SJCRH30 (cell line): Measurements from ENCODE around the gene ENTPD2. TPM values are rescaled to one million over a fixed set of nuclear protein-coding genes. Genes with fewer than 3 reads are reported as not detected.

ENCODE experiments used
- DNase-seq, 2 experiments: peaks; one replicate each; pipeline ENCODE4 v3.0.0-alpha.2; 2015 to 2020
- H3K27ac ChIP-seq: fragments of 250-450 bp; sonication (Bioruptor Pico); 2 replicates; pipeline ENCODE4 v1.5.1; 2020; ENCODE audit warnings: mild to moderate bottlenecking, moderate library complexity
- H3K27me3 ChIP-seq: fragments of 250-450 bp; sonication (Bioruptor Pico); 2 replicates; pipeline ENCODE4 v1.5.1; 2020; ENCODE audit warnings: mild to moderate bottlenecking, moderate library complexity
- H3K36me3 ChIP-seq: fragments of 250-450 bp; sonication (Bioruptor Pico); 2 replicates; pipeline ENCODE4 v1.5.1; 2020; ENCODE audit warnings: mild to moderate bottlenecking, moderate library complexity
- H3K4me1 ChIP-seq: fragments of 250-450 bp; sonication (Bioruptor Pico); 2 replicates; pipeline ENCODE4 v1.5.1; 2020; ENCODE audit warnings: mild to moderate bottlenecking, moderate library complexity
- H3K4me3 ChIP-seq: fragments of 250-450 bp; sonication (Bioruptor Pico); 2 replicates; pipeline ENCODE4 v1.5.1; 2020; ENCODE audit warnings: mild to moderate bottlenecking, moderate library complexity
- H3K9me3 ChIP-seq: fragments of 250-450 bp; sonication (Bioruptor Pico); replicated peaks from 2 replicates; pipeline ENCODE4 v1.5.1; 2020; ENCODE audit warnings: mild to moderate bottlenecking, moderate library complexity
- total RNA-seq: library from RNA; depleted of rRNA; stranded (reverse); fragments of >200 nt; shearing (Covaris generic); gene quantifications from 2 replicates; pipeline ENCODE4 v1.2.3, GENCODE V29; 2014

Gene ENTPD2
- total RNA-seq, 1 experiment from 2014 or later: 1.9 TPM

GRCh38 chr9:137046088-137046787, 7.6 kb downstream of the ENTPD2 start, which contains the start of gene NPDC1:
NPDC1 (minus strand) TSS chr9:137046177; CDS start chr9:137045989, 188 bp downstream.
- peak within 1 kb of the TSS; percentile 41 for H3K4me3 ChIP-seq
- H3K27ac ChIP-seq: no peak within 1 kb of the TSS
- peak; percentile 83 to 88 for DNase-seq
- peaks cover 31% of the 10 kb centered on the region for H3K27me3 ChIP-seq
- no peaks in the 10 kb centered on the region for H3K9me3 ChIP-seq
- H3K36me3 ChIP-seq: no peaks in the 10 kb centered on the region
- H3K4me1 ChIP-seq: peaks cover 11% of the 10 kb centered on the region; the same call in 1 of the 2 replicates

DNA sequence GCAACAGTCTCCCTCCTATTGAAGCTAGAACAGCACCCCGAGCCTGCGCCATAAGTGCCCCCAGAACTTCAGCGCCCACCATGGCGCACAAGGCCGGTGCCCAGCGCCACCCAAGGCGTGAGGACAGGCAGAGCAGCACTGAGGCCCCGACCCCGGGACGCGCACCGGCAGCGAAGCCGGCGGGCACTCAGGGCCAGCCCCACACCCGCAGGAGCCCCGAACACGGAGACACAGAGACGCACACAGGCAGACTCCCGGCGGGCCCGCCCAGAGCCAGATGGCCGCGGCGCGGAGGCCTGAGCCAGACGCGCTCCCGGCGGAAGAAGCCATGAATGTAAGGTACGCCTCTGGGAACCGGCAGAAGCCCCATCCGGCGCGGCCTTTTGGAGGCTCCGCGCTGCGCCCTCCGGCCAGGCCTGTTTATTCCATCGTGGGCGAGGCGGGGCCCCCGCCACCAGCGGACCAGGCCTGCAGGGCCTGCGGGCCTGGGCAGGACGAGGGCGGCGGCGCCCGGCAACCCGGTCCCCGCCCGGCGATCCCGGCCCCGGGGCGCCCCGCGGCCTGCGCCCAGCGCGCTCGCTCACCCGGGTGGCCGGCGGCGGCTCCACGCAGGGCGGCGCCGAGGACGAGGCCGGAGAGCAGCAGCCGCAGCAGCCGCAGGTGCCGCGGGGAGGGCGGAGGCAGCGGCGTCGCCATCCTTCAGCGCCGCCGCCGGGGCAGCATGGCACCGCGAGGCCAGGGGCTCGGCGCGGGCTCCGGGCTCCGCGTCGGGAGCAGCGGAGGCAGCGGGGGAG, 8.4 kb downstream of the ENTPD2 start:
- H3K27me3 ChIP-seq: peaks cover 37% of the 10 kb centered on the region
- H3K36me3 ChIP-seq: no peaks in the 10 kb centered on the region
- no peak overlapping the region for H3K27ac ChIP-seq
- no peaks in the 10 kb centered on the region for H3K9me3 ChIP-seq
- peak overlapping the region; percentile 41 for H3K4me3 ChIP-seq
- DNase-seq: peak; percentile 54 to 66
- peaks cover 11% of the 10 kb centered on the region; the same call in 1 of the 2 replicates for H3K4me1 ChIP-seq

DNA sequence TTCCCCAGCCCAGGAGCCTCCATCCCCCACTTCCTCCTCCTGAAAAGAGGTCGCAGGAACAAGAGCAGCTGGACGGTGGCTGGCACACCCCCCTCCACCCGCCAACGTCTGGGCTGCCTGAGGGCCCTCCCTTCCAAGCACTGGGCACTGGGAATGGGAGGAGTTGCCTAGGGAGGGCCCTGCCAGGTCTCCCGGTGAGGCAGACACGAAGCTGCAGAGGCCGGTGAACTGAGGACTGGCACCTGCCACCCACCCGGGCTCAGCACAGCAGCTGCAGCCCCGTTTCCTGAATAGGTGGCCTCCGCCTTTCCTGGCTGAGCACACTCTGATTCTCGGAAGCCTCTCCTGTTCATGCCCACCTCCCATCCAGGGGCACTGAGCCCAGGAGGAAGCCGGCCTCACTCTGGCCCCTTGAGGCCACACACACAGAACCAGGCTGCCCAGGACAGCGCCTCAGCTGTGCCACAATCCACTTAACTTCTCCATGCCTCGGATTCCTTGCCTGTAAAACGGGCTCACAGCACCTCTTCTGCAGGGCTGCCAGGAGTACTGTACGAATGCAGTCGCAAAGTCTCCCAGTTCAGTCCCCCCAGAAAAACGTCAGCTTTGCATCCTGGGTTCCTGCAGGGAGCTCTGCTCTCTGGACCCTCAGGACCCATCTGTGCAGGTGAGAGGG, 9.2 kb downstream of the ENTPD2 start:
- H3K4me3 ChIP-seq: no peak overlapping the region
- H3K36me3 ChIP-seq: no peaks in the 10 kb centered on the region
- no peak for DNase-seq
- H3K9me3 ChIP-seq: no peaks in the 10 kb centered on the region
- H3K27ac ChIP-seq: no peak overlapping the region
- peaks cover 38% of the 10 kb centered on the region for H3K27me3 ChIP-seq
- peaks cover 11% of the 10 kb centered on the region; the same call in 1 of the 2 replicates for H3K4me1 ChIP-seq

GRCh38 chr9:137044037-137044436, 9.8 kb downstream of the ENTPD2 start:
- Histone ChIP-seq H3K27me3 (peaks cover 38% of the 10 kb centered on the region), H3K27ac (no peak overlapping the region)

DNA sequence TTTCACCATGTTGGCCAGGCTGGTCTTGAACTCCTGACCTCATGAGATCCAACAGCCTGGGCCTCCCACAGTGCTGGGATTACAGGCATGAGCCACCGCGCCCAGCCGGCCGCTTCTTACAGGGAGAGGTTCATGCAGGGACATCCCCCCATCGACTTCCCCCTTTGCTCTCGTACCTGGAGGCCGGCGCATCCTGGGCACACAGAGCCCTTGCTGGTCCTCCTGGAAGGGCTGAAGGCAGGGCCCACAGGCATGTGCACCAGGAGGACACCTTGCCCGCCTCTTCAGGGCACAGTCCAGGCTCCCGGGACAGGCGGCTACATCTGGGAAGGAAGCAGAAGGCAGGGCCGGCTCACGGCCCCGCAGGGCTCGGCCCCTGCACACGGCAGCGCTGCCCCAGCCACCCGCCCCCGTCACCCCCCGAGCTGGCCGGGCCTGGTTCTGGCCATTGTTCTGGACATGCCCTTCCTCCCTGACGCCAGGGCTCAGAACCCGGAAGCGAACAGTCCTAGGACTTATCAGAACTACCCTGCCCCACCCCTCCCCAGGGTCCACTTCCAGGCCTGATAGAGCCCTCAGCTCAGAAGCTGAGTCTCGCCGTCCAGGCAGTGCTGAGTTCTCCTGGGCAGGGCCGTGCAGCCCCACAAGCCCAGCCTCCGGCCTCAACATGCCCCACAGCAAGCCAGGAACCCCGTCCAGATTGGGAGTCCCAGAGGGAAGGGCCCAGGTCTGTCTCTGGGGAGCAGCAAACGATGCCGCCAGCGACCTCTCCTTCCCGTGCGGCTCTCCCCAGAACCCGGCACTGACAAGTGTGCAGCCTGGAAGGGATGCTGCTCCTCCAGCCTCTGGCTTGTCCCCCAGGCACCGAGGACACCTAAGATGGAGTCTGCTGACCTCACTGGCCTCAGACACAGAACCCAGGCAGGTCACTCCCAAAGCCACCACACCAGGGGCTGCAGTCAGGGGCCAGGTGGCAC, 10.8 kb downstream of the ENTPD2 start:
- peaks cover 11% of the 10 kb centered on the region; the same call in 1 of the 2 replicates for H3K4me1 ChIP-seq
- no peak overlapping the region for H3K4me3 ChIP-seq
- no peaks in the 10 kb centered on the region for H3K9me3 ChIP-seq
- H3K27ac ChIP-seq: no peak overlapping the region
- no peaks in the 10 kb centered on the region for H3K36me3 ChIP-seq
- DNase-seq: no peak
- H3K27me3 ChIP-seq: peaks cover 38% of the 10 kb centered on the region

More at GRCh38 chr9:137044037-137044436, 9.8 kb downstream of the ENTPD2 start:
- no peaks in the 10 kb centered on the region for H3K36me3 ChIP-seq
- no peak overlapping the region for H3K4me3 ChIP-seq
- no peak for DNase-seq
- H3K4me1 ChIP-seq: peaks cover 11% of the 10 kb centered on the region; the same call in 1 of the 2 replicates
- no peaks in the 10 kb centered on the region for H3K9me3 ChIP-seq

- Histone ChIP-seq H3K4me1 (peaks cover 9% of the 10 kb centered on the region; the same call in 1 of the 2 replicates), H3K27ac (no peak overlapping the region), H3K4me3 (no peak overlapping the region), H3K9me3 (no peaks in the 10 kb centered on the region), H3K36me3 (no peaks in the 10 kb centered on the region), H3K27me3 (peaks cover 35% of the 10 kb centered on the region)
- no peak for DNase-seq
These were observed 12.7 kb downstream of the ENTPD2 start for GRCh38 chr9:137041124-137041523.

- H3K27me3 ChIP-seq: peaks cover 33% of the 10 kb centered on the region
- H3K4me1 ChIP-seq: peaks cover 9% of the 10 kb centered on the region; the same call in 1 of the 2 replicates
- DNase-seq: no peak
- no peaks in the 10 kb centered on the region for H3K36me3 ChIP-seq
- no peak overlapping the region for H3K4me3 ChIP-seq
- no peak overlapping the region for H3K27ac ChIP-seq
- no peaks in the 10 kb centered on the region for H3K9me3 ChIP-seq
These were observed 13.3 kb downstream of the ENTPD2 start for GRCh38 chr9:137040568-137040967.

- no peaks in the 10 kb centered on the region for H3K36me3 ChIP-seq
- no peak overlapping the region for H3K4me3 ChIP-seq
- H3K9me3 ChIP-seq: no peaks in the 10 kb centered on the region
- H3K4me1 ChIP-seq: peaks cover 9% of the 10 kb centered on the region; the same call in 1 of the 2 replicates
- H3K27me3 ChIP-seq: peaks cover 26% of the 10 kb centered on the region
- no peak overlapping the region for H3K27ac ChIP-seq
- DNase-seq: no peak
These were observed 14.1 kb downstream of the ENTPD2 start for GRCh38 chr9:137039611-137040366.

- Histone ChIP-seq H3K4me3 (no peak overlapping the region), H3K27ac (no peak overlapping the region), H3K9me3 (no peaks in the 10 kb centered on the region), H3K36me3 (no peaks in the 10 kb centered on the region), H3K27me3 (peaks cover 18% of the 10 kb centered on the region), H3K4me1 (peaks cover 2% of the 10 kb centered on the region; the same call in 1 of the 2 replicates)
- DNase-seq: no peak
These were observed 14.9 kb downstream of the ENTPD2 start for GRCh38 chr9:137038916-137039315.

DNA sequence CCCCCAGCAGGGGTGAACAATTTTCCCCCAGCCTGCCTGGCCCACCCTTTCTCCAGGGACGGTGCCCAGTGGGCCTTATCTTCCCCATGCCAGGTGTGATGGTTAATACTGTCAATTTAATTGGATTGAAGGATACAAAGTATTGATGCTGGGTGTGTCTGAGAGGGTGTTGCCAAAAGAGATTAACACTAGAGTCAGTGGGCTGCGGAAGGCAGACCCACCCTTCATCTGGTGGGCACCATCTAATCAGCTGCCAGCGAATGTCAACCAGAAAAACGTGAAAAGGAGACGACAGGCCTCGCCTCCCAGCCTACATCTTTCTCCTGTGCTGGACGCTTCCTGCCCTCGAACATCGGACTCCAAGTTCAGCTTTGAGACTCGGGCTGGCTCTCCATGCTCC, 16.4 kb downstream of the ENTPD2 start:
- peaks cover 11% of the 10 kb centered on the region for H3K27me3 ChIP-seq
- no peaks in the 10 kb centered on the region for H3K36me3 ChIP-seq
- no peaks in the 10 kb centered on the region for H3K4me1 ChIP-seq
- no peak overlapping the region for H3K27ac ChIP-seq
- no peaks in the 10 kb centered on the region for H3K9me3 ChIP-seq
- no peak for DNase-seq
- H3K4me3 ChIP-seq: no peak overlapping the region

GRCh38 chr9:137037035-137037434, 16.8 kb downstream of the ENTPD2 start:
- Histone ChIP-seq H3K36me3 (no peaks in the 10 kb centered on the region), H3K27ac (no peak overlapping the region), H3K27me3 (peaks cover 14% of the 10 kb centered on the region), H3K4me1 (no peaks in the 10 kb centered on the region), H3K4me3 (no peak overlapping the region), H3K9me3 (no peaks in the 10 kb centered on the region)
- no peak for DNase-seq

DNA sequence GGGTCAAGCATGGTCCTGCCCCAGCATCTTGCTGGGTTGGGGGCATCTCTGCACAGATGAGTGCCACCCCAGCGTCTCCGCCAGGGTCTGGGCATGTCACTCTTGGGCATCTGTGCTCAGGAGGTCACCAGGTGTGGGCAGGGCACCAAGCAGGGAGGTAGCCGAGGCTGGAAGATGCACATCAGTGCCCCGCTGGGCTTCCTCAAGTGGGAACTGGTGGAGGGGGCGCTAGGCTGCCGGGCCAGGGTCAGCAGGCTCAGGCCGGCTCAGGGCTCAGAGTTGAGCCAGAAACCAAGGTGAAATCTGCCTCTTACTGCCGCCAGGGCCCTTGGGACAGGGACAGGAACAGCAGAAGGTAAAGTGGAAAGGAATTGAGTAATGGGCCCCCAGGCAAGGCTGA, 17.9 kb downstream of the ENTPD2 start:
- Histone ChIP-seq H3K4me3 (no peak overlapping the region), H3K27me3 (peaks cover 10% of the 10 kb centered on the region; the same call in 1 of the 2 replicates), H3K4me1 (no peaks in the 10 kb centered on the region), H3K9me3 (no peaks in the 10 kb centered on the region), H3K36me3 (no peaks in the 10 kb centered on the region), H3K27ac (no peak overlapping the region)
- DNase-seq: no peak

- no peaks in the 10 kb centered on the region for H3K36me3 ChIP-seq
- no peaks in the 10 kb centered on the region for H3K4me1 ChIP-seq
- H3K27ac ChIP-seq: no peak overlapping the region
- DNase-seq: no peak
- peaks cover 6% of the 10 kb centered on the region; the same call in 1 of the 2 replicates for H3K27me3 ChIP-seq
- no peak overlapping the region for H3K4me3 ChIP-seq
- H3K9me3 ChIP-seq: no peaks in the 10 kb centered on the region
These were observed 18.4 kb downstream of the ENTPD2 start for GRCh38 chr9:137035507-137035834.
